Liver (tissue), 2 donors: ENCODE data around the gene CFAP45.

ENCODE experiments used
- TF ChIP-seq, protein P1 (sequence below): fragments of 150-350 bp; IDR thresholded peaks from 2 replicates; pipeline ENCODE4 v1.5.1; 2017; ENCODE audit warnings: improper control_type of control experiment, low read depth, low read length; ENCODE audit not compliant: missing input control
- TF ChIP-seq, protein P2 (sequence below): IDR thresholded peaks from 2 replicates; pipeline ENCODE4 v1.6.1; 2016; ENCODE audit warnings: antibody characterized with exemption, mild to moderate bottlenecking
- donor health status: healthy.

- TF ChIP-seq, protein P1, sequence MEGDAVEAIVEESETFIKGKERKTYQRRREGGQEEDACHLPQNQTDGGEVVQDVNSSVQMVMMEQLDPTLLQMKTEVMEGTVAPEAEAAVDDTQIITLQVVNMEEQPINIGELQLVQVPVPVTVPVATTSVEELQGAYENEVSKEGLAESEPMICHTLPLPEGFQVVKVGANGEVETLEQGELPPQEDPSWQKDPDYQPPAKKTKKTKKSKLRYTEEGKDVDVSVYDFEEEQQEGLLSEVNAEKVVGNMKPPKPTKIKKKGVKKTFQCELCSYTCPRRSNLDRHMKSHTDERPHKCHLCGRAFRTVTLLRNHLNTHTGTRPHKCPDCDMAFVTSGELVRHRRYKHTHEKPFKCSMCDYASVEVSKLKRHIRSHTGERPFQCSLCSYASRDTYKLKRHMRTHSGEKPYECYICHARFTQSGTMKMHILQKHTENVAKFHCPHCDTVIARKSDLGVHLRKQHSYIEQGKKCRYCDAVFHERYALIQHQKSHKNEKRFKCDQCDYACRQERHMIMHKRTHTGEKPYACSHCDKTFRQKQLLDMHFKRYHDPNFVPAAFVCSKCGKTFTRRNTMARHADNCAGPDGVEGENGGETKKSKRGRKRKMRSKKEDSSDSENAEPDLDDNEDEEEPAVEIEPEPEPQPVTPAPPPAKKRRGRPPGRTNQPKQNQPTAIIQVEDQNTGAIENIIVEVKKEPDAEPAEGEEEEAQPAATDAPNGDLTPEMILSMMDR = no peak
- TF ChIP-seq, protein P2, sequence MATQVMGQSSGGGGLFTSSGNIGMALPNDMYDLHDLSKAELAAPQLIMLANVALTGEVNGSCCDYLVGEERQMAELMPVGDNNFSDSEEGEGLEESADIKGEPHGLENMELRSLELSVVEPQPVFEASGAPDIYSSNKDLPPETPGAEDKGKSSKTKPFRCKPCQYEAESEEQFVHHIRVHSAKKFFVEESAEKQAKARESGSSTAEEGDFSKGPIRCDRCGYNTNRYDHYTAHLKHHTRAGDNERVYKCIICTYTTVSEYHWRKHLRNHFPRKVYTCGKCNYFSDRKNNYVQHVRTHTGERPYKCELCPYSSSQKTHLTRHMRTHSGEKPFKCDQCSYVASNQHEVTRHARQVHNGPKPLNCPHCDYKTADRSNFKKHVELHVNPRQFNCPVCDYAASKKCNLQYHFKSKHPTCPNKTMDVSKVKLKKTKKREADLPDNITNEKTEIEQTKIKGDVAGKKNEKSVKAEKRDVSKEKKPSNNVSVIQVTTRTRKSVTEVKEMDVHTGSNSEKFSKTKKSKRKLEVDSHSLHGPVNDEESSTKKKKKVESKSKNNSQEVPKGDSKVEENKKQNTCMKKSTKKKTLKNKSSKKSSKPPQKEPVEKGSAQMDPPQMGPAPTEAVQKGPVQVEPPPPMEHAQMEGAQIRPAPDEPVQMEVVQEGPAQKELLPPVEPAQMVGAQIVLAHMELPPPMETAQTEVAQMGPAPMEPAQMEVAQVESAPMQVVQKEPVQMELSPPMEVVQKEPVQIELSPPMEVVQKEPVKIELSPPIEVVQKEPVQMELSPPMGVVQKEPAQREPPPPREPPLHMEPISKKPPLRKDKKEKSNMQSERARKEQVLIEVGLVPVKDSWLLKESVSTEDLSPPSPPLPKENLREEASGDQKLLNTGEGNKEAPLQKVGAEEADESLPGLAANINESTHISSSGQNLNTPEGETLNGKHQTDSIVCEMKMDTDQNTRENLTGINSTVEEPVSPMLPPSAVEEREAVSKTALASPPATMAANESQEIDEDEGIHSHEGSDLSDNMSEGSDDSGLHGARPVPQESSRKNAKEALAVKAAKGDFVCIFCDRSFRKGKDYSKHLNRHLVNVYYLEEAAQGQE = no peak
Measured at GRCh38 chr1:159934136-159935039, 34.4 kb upstream of the CFAP45 start.
